Stomach smooth muscle (tissue), 2 donors: ENCODE measurements around the gene SPATA2.
A peak's percentile ranks its signal among the peaks of the same experiment; 100 is the strongest.

Source experiments
- H3K27ac ChIP-seq: one replicate; pipeline ENCODE4 v1.7.0; 2013; ENCODE audit warnings: mild to moderate bottlenecking, low read length, inconsistent platforms
- H3K27me3 ChIP-seq, 2 donors: one replicate each; pipeline ENCODE4 v1.7.0; 2013; ENCODE audit warnings: low read length in 2 of 2; ENCODE audit not compliant: insufficient read depth in 2 of 2, control insufficient read depth in 1 of 2
- H3K36me3 ChIP-seq, 2 donors: one replicate each; pipeline ENCODE4 v1.7.0; 2013; ENCODE audit warnings: low read length in 2 of 2; ENCODE audit not compliant: control insufficient read depth in 2 of 2, insufficient read depth in 2 of 2
- H3K4me1 ChIP-seq: one replicate; pipeline ENCODE4 v1.7.0; 2013; ENCODE audit warnings: low read length; ENCODE audit not compliant: control insufficient read depth, insufficient read depth
- H3K4me3 ChIP-seq, 2 donors: one replicate each; pipeline ENCODE4 v1.7.0; 2013; ENCODE audit warnings: low read length in 2 of 2
- H3K9ac ChIP-seq, 2 donors: one replicate each; pipeline ENCODE4 v1.7.0; 2013; ENCODE audit warnings: low read length in 2 of 2, mild to moderate bottlenecking in 1 of 2
- H3K9me3 ChIP-seq, 2 donors: one replicate each; pipeline ENCODE4 v1.7.0; 2013; ENCODE audit warnings: low read length in 2 of 2; ENCODE audit not compliant: control insufficient read depth in 2 of 2
- donor health status: healthy.
- donor health status: Pancreatic carcinoma.

SPATA2 gene

DNA sequence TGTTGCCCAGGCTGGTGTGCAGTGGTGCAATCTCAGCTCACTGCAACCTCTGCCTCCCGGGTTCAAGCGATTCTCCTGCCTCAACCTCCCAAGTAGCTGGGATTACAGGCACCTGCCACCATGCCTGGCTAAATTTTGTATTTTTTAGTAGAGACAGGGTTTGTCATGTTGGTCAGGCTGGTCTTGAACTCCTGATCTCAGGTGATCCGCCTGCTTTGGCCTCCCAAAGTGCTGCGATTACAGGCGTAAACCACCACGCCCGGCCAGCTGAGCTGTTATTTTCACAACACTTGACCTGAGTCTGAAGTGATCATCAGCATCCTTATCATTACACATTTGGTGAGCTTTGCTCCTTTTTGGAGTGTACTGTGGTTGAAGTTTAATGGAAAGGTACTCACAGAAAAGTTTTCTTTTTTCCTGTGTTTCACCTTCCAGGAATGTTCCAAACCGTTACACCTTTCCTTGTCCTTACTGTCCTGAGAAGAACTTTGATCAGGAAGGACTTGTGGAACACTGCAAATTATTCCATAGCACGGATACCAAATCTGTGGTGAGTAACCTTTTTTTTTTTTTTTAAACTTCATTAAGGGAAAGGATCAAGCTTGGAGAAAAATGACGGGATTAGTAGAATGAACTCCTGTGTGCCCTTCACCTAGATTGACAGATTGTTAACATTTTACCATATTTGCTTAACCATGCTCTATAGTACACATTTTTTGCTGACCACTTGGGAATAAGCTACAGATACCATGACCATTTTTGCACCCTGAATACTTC lies 30.6 kb upstream of the SPATA2 start:
- Histone ChIP-seq H3K27ac (no peak overlapping the region), H3K4me3 (no peak overlapping the region), H3K27me3 (no peaks in the 10 kb centered on the region), H3K9ac (no peak overlapping the region), H3K9me3 (no peaks in the 10 kb centered on the region), H3K36me3 (peaks cover 48 to 50% of the 10 kb centered on the region in 2 donors), H3K4me1 (no peaks in the 10 kb centered on the region)

DNA sequence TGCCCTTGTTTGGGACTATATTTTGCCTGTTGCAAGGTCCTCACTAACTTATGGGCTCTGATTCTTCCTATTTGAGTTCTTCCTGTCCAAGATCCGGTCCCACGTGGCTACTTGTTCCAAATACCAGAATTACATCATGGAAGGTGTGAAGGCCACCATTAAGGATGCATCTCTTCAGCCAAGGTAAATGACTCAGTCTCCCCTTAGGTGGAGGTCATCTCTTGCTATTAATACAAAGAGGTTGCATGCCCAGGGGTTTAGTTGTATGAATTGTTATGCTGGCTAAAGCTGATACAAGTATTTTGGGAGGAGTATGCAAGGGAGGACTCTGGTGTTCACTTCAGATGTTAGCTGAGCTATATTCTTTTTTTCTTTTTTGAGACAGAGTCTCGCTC lies 30.0 kb upstream of the SPATA2 start:
- no peak overlapping the region for H3K27ac ChIP-seq
- H3K9me3 ChIP-seq, result no peaks in the 10 kb centered on the region
- H3K4me1 ChIP-seq, result no peaks in the 10 kb centered on the region
- peaks cover 42 to 44% of the 10 kb centered on the region in 2 donors for H3K36me3 ChIP-seq
- H3K9ac ChIP-seq, result no peak overlapping the region
- H3K27me3 ChIP-seq, result no peaks in the 10 kb centered on the region
- no peak overlapping the region for H3K4me3 ChIP-seq

DNA sequence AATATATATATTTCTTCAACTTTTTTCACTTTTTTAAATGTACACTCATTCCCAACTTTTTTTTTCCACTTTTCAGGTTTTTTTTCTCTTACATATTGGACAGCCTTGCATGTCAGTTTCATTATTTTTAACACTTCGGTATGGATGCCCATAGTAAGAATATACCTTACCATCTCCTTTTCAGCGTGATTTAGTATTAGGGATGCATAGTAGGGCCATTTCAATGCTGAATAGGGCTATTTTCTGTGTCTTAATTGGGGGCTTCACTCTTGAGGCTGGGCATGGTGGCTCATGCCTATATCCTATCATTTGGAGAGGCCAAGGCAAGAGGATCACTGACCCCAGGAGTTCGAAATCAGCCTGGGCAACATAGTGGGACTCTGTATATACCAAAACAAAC lies 27.6 kb upstream of the SPATA2 start:
- Histone ChIP-seq H3K9ac (no peak overlapping the region), H3K4me1 (peaks cover 11% of the 10 kb centered on the region), H3K27ac (no peak overlapping the region), H3K36me3 (peaks cover 30 to 35% of the 10 kb centered on the region in 2 donors), H3K4me3 (no peak overlapping the region), H3K9me3 (no peaks in the 10 kb centered on the region), H3K27me3 (no peaks in the 10 kb centered on the region)

DNA sequence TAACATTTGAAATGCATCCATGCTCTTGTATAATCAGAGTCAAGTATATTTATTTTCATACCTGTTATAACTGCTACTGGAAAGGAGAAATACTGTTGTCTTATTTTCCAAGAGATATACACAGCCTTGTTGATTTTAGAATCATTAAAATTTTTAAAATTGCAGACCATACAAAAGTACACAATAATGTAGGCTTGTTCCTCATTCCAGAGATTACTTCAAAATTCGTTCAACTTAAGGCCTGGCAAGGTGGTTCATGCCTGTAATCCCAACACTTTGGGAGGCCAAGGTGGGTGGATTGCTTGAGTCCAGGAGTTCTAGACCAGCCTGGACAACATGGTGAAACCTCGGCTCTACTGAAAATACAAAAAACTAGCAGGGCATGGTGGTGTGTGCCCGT lies 27.0 kb upstream of the SPATA2 start:
- no peak overlapping the region for H3K9ac ChIP-seq
- no peaks in the 10 kb centered on the region for H3K27me3 ChIP-seq
- H3K27ac ChIP-seq, result no peak overlapping the region
- H3K9me3 ChIP-seq, result no peaks in the 10 kb centered on the region
- no peak overlapping the region for H3K4me3 ChIP-seq
- peaks cover 30 to 35% of the 10 kb centered on the region in 2 donors for H3K36me3 ChIP-seq
- H3K4me1 ChIP-seq, result peaks cover 16% of the 10 kb centered on the region

DNA sequence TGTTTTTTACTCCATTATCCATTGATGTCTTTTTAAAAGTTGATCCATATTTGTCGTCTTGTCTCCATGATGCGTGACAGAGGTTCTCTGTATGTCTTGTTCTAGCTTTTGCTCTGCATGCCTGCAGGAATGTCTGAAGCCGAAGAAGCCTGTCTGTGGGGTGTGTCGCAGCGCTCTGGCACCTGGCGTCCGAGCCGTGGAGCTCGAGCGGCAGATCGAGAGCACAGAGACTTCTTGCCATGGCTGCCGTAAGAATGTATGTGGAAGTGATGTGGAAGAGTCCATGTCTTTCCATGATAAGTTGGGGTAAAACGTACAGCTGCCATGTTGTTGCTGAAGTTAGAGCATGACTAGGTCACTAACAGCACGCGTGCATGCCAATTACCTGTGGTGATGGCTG lies 26.1 kb upstream of the SPATA2 start:
- no peak overlapping the region for H3K9ac ChIP-seq
- H3K9me3 ChIP-seq, result no peaks in the 10 kb centered on the region
- H3K4me3 ChIP-seq, result no peak overlapping the region
- peaks cover 21% of the 10 kb centered on the region for H3K4me1 ChIP-seq
- peaks cover 27 to 33% of the 10 kb centered on the region in 2 donors for H3K36me3 ChIP-seq
- H3K27ac ChIP-seq, result no peak overlapping the region
- H3K27me3 ChIP-seq, result no peaks in the 10 kb centered on the region

DNA sequence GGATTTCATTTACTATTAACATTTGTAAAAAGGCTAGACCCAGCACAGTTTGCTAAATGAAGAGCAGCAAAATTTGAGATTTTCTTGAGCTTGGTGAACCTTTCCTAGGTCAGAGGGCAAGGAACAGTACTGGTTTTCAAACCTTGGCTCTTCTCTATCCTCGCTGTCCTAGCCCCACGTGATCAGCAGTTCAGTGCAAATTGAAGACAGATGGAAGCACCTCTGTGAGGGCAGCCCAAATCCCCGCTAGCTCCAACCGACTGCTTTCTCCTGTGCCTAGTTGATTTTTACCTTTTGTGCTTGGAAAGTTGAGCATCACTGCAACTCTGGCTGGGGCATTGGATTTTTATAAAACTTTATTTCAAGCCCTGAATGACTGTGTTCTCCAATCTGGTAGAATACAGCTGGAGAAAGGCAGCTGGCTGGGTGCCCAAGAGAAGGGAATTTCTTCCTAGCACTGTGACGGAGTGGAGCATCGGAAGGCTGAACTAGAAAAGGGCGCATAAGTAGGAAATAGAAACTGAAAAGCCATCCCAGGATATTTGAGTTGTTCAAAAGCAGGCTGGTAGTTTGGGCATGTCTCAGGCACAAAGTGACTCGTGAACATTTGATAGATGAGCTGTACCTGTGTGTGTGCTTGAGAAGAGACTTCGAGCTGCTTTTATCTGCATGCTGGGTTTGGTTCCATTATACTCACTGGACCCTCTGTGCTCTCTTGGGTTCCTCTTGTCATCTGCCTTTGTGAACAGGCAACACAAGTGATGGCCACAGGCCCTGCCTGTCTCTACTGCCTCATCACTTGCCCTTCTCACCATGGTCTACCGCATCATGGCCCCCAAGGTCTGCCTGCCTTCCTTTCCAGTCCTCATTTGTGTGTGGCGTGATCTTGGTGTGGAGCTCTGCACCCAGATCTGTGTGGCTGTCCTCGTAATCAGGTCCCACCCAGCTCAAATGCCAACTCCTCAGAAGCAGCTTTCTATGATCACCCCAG lies 23.1 kb upstream of the SPATA2 start:
- Histone ChIP-seq H3K27me3 (no peaks in the 10 kb centered on the region), H3K4me1 (peaks cover 28% of the 10 kb centered on the region), H3K4me3 (peak overlapping the region; percentile 57 to 62), H3K36me3 (peaks cover 15 to 16% of the 10 kb centered on the region in 2 donors), H3K27ac (no peak overlapping the region), H3K9me3 (no peaks in the 10 kb centered on the region), H3K9ac (peak overlapping the region in 1 of 2 donors; percentile 24)

DNA sequence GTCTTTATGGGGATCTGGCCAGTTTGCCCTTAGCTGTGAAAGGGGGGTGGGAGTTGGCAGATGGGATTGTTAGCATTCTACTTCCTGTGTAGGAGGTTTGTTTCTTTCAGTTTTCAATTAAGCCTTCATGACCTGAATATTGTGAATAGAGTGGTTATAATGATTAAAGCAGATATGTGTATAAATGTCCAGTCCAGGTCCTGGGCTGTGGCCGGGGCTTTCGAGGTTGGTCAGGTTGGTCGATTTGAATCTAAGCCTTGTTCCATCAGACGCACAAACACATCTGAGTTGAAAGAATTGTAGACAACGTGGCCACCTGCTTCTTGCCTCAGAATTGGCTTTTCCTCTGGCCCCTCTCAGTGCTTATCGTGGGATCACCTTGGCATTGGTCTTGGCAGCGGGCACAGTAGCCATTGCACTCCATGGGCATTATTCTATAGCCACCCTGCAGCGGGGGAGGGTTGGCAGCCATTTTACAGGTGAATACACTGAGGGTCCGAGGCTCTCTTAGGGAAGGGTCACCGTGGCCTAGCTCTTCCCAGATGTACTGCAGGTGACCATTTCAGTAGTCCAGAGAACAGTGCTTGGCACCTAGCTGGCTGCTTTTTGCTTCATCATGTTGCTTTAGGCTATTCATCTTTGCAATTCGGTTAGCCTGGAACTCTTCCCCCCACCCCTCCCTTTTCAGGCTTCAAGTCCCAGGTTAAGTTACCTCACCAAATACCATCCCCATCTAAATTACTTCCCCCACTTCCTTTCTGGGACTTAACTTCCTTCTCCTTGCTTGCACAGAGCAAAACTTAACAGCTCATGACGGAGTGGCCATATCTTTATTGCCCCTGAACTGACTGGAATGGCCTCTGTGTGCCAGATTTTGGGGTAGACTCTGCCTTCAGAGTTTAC lies 21.9 kb upstream of the SPATA2 start:
- Histone ChIP-seq H3K9ac (peak overlapping the region; percentile 91 to 96), H3K27me3 (no peaks in the 10 kb centered on the region), H3K27ac (peak overlapping the region; percentile 87), H3K9me3 (no peaks in the 10 kb centered on the region), H3K4me1 (peaks cover 28% of the 10 kb centered on the region), H3K36me3 (peaks cover 12 to 14% of the 10 kb centered on the region in 2 donors), H3K4me3 (peak overlapping the region; percentile 62 to 92)

DNA sequence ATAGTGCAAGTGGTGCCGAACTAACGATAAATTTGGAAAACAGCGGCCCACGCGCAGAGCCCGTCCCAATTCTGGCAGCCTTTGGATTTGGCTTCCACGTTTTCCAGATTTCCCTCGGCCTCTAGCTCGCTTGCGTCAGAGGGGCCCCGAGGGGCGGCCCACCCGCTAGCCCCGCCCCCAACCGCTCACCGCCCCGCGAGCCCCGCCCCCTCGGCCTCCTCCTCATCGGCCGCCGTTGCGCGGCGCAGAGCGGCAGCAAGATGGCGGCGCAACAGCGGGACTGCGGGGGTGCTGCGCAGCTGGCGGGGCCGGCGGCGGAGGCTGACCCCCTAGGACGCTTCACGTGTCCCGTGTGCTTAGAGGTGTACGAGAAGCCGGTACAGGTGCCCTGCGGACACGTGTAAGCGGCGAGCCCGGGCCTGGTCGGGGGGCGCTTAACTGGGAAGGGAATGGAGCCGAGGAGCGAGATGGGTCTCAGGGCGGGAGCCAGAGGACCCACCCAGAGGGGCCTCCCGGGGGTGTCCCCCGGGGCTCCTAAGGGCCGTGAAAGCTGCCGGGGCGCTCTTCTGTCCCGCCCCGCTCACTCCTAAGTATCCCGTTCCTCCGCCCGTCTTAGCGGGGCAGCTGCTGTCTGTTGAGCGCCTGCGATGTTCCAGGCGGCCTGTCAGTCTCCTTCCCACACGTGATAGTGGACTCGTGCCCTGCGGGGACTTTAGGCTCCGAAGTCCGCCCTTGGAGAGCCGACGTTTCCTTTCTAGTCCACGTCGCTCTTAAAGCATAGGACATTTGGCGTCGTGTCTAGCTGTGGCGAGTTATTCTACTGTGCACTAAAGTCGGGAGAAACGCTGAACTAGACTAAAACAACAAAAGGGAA lies 21.1 kb upstream of the SPATA2 start, which contains the start of gene RNF114:
TSS of gene RNF114 (plus strand) at position 245 of the 874 bp plus-strand sequence. CDS start at position 261, 16 bp downstream.
- Histone ChIP-seq H3K4me1 (peaks cover 28% of the 10 kb centered on the region), H3K9me3 (no peaks in the 10 kb centered on the region), H3K4me3 (peak within 1 kb of the TSS; percentile 62 to 92), H3K27me3 (no peaks in the 10 kb centered on the region), H3K9ac (peak within 1 kb of the TSS; percentile 91 to 96), H3K27ac (peak within 1 kb of the TSS; percentile 87), H3K36me3 (peaks cover 6 to 9% of the 10 kb centered on the region in 2 donors)

DNA sequence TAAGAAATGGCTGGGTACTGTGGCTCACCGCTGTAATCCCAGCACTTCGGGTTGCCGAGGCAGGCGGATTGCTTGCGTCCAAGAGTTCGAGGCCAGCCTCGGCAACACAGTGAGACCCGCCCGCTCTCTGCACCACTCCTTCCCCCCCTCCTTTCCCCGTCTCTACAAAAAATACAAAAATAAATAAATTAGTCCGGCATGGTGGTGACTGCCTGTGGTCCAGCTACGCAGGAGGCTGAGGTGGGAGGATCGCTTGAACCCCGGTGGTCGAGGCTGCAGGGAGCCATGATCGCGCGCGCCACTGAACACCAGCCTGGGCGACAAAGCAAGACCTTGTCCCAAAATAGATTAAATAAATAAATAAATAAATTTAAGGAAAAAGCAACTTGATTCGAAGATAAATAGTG lies 20.4 kb upstream of the SPATA2 start:
- Histone ChIP-seq H3K27ac (no peak overlapping the region), H3K4me1 (peaks cover 28% of the 10 kb centered on the region), H3K4me3 (peak overlapping the region; percentile 47 to 92), H3K36me3 (peaks cover 5 to 7% of the 10 kb centered on the region in 2 donors), H3K9me3 (no peaks in the 10 kb centered on the region), H3K9ac (peak overlapping the region in 1 of 2 donors; percentile 42), H3K27me3 (no peaks in the 10 kb centered on the region)
